Measurements from ENCODE around the gene KCTD5.

DNA sequence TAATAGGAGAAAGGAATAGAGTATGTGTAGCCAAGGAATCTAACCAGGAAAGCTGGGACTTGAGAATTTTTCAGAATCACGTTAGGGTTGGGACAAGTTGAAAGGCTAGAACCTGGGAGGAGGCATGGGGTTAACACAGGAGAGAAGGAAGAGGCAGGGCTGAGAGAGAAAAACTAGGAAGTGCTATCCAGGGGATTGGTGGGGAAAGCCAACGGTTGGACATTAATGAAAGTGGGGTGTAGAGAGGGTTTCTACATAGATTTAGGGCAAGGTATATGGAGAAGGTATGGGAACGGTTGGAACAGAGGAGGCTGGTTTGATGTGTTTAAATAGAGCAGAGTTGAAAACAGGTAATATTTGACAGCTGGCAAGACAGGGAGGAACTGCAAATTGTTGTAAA, 72.8 kb downstream of the KCTD5 start:
- TF ChIP-seq, protein P1, sequence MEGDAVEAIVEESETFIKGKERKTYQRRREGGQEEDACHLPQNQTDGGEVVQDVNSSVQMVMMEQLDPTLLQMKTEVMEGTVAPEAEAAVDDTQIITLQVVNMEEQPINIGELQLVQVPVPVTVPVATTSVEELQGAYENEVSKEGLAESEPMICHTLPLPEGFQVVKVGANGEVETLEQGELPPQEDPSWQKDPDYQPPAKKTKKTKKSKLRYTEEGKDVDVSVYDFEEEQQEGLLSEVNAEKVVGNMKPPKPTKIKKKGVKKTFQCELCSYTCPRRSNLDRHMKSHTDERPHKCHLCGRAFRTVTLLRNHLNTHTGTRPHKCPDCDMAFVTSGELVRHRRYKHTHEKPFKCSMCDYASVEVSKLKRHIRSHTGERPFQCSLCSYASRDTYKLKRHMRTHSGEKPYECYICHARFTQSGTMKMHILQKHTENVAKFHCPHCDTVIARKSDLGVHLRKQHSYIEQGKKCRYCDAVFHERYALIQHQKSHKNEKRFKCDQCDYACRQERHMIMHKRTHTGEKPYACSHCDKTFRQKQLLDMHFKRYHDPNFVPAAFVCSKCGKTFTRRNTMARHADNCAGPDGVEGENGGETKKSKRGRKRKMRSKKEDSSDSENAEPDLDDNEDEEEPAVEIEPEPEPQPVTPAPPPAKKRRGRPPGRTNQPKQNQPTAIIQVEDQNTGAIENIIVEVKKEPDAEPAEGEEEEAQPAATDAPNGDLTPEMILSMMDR (IDR thresholded peaks at IDR 0.05; ENCODE audit: control extremely low read depth in 1 of 3, insufficient read depth in 1 of 3, low read depth in 1 of 3, low read length in 3 of 3): no peak
- TF ChIP-seq EGR1 (IDR thresholded peaks at IDR 0.05; ENCODE audit: borderline replicate concordance, low read depth, low read length): no peak
- no peak for TF ChIP-seq RXRA (IDR thresholded peaks at IDR 0.05; ENCODE audit: insufficient read depth, low read depth, low read length)
- TF ChIP-seq, protein P2, sequence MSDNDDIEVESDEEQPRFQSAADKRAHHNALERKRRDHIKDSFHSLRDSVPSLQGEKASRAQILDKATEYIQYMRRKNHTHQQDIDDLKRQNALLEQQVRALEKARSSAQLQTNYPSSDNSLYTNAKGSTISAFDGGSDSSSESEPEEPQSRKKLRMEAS (IDR thresholded peaks at IDR 0.05): no peak
- no peak for TF ChIP-seq TCF12 (IDR thresholded peaks at IDR 0.05; ENCODE audit: low read depth, low read length)
- no peak for TF ChIP-seq GABPA (IDR thresholded peaks at IDR 0.05; ENCODE audit: borderline replicate concordance, insufficient read depth, low read length)
- no peak for TF ChIP-seq SP1 (IDR thresholded peaks at IDR 0.05; ENCODE audit: low read depth, low read length)
